Gastroesophageal sphincter (tissue), 4 donors: ENCODE data around the gene DCANP1. TPM values are rescaled to one million over a fixed set of nuclear protein-coding genes. Genes with fewer than 3 reads are reported as not detected.

Source experiments
- ATAC-seq: fragments of 150-250 bp; one replicate; pipeline ENCODE4 v1.9.1; 2016; ENCODE audit warnings: mild to moderate bottlenecking, moderate library complexity
- H3K27ac ChIP-seq, 4 donors: fragments of 200-600 bp; sonication (generic) in 3 of 4; 1 replicate in 3 of 4; 2 replicates in 1 of 4; pipeline ENCODE4 v1.5.1; 2016 to 2019
- H3K27me3 ChIP-seq: fragments of 200-600 bp; sonication (generic); one replicate; pipeline ENCODE4 v1.5.1; 2019
- H3K36me3 ChIP-seq, 2 donors: fragments of 200-600 bp; sonication (generic); one replicate each; pipeline ENCODE4 v1.5.1; 2019; ENCODE audit warnings: control low read depth in 1 of 2
- H3K4me1 ChIP-seq, 3 donors: fragments of 200-600 bp; sonication (generic); 1 replicate in 2 of 3; 2 replicates in 1 of 3; pipeline ENCODE4 v1.5.1; 2016 to 2019; ENCODE audit warnings: control low read depth in 2 of 3
- H3K4me3 ChIP-seq, 2 donors: fragments of 200-600 bp; sonication (generic); one replicate each; pipeline ENCODE4 v1.5.1; 2019; ENCODE audit warnings: mild to moderate bottlenecking in 1 of 2, moderate library complexity in 1 of 2
- H3K9me3 ChIP-seq, 3 donors: fragments of 200-600 bp; sonication (generic); one replicate each; pipeline ENCODE4 v1.5.1; 2017 to 2019; ENCODE audit warnings: control low read depth in 2 of 3
- CTCF ChIP-seq, 4 experiments: fragments of 200-600 bp in 2 of 4; fragments of 450-650 bp in 2 of 4; sonication (generic) in 1 of 4; IDR thresholded peaks; one replicate each; pipeline ENCODE4 v1.5.1; 2017 to 2019; ENCODE audit warnings: antibody characterized with exemption in 4 of 4, mild to moderate bottlenecking in 2 of 4, moderate library complexity in 2 of 4
- EP300 ChIP-seq: sonication (generic); formaldehyde crosslinking; IDR thresholded peaks from one replicate; pipeline ENCODE4 v1.6.1; 2017; ENCODE audit warnings: antibody characterized with exemption, mild to moderate bottlenecking
- POLR2A ChIP-seq, 2 donors: fragments of 450-650 bp; IDR thresholded peaks; one replicate each; pipeline ENCODE4 v1.6.1; 2017; ENCODE audit warnings: antibody characterized with exemption in 2 of 2, mild to moderate bottlenecking in 2 of 2, moderate library complexity in 1 of 2
- POLR2AphosphoS5 ChIP-seq: sonication (generic); formaldehyde crosslinking; IDR thresholded peaks from one replicate; pipeline ENCODE4 v1.6.1; 2017; ENCODE audit warnings: antibody characterized with exemption
- WGBS, 2 donors: methylation state at CpG; one replicate each; pipeline ENCODE4 v1.1.5; 2018; ENCODE audit warnings: low coverage in 1 of 2; 5-methylcytosine and 5-hydroxymethylcytosine counted together
- total RNA-seq, 4 donors: library from RNA; depleted of rRNA; stranded (reverse); fragments of >200 nt; gene quantifications; one replicate each; pipeline ENCODE4 v1.1.0, GENCODE V29; 2016

The DCANP1 gene
- total RNA-seq, 4 donors from 2014 or later, result not detected

GRCh38 chr5:135472141-135472540 is 25.0 kb upstream of the DCANP1 start:
- no peak for ATAC-seq
- Histone ChIP-seq H3K27ac (no peak overlapping the region), H3K4me3 (no peak overlapping the region), H3K4me1 (no peaks in the 10 kb centered on the region), H3K9me3 (no peaks in the 10 kb centered on the region), H3K27me3 (peaks cover 63% of the 10 kb centered on the region), H3K36me3 (no peaks in the 10 kb centered on the region)
- TF ChIP-seq EP300 (no peak), POLR2A (IDR thresholded peaks at IDR 0.05) (no peak), CTCF (IDR thresholded peaks at IDR 0.05) (no peak), POLR2AphosphoS5 (no peak)
- WGBS, 2 donors, result 70% methylated on average over 5 of the region's 5 CpGs; no CpG with 5 or more reads in 1 of the 2 donors

- Histone ChIP-seq H3K9me3 (no peaks in the 10 kb centered on the region), H3K27ac (no peak overlapping the region), H3K4me1 (peaks cover 0 to 2% (median under 1%) of the 10 kb centered on the region in 3 donors), H3K27me3 (peaks cover 65% of the 10 kb centered on the region), H3K36me3 (no peaks in the 10 kb centered on the region), H3K4me3 (no peak overlapping the region)
- WGBS, 2 donors, result 72% methylated on average over 2 to 4 of the region's 4 CpGs
- TF ChIP-seq EP300 (no peak), POLR2AphosphoS5 (no peak), CTCF (IDR thresholded peaks at IDR 0.05) (no peak), POLR2A (IDR thresholded peaks at IDR 0.05) (no peak)
- no peak for ATAC-seq
Observed at GRCh38 chr5:135471726-135472125, 24.6 kb upstream of the DCANP1 start.

- no peaks in the 10 kb centered on the region for H3K9me3 ChIP-seq
- TF ChIP-seq POLR2A (IDR thresholded peaks at IDR 0.05), result no peak
- no peak for TF ChIP-seq POLR2AphosphoS5
- TF ChIP-seq EP300, result no peak
- TF ChIP-seq CTCF (IDR thresholded peaks at IDR 0.05), result no peak
- no peak overlapping the region for H3K27ac ChIP-seq
- peaks cover 76% of the 10 kb centered on the region for H3K27me3 ChIP-seq
- WGBS, 2 donors, result 77 to 82% methylated on average over 5 of the region's 5 CpGs
- H3K4me1 ChIP-seq, result peaks cover 0 to 12% (median 6%) of the 10 kb centered on the region in 3 donors
- H3K36me3 ChIP-seq, result no peaks in the 10 kb centered on the region
- ATAC-seq, result no peak
- no peak overlapping the region for H3K4me3 ChIP-seq
Observed at GRCh38 chr5:135469911-135470310, 22.8 kb upstream of the DCANP1 start.

GRCh38 chr5:135468541-135468940 is 21.4 kb upstream of the DCANP1 start:
- WGBS, 2 donors, result 100% methylated on average over 2 of the region's 2 CpGs; no CpG with 5 or more reads in 1 of the 2 donors
- no peak overlapping the region for H3K27ac ChIP-seq
- no peaks in the 10 kb centered on the region for H3K36me3 ChIP-seq
- no peak overlapping the region for H3K4me3 ChIP-seq
- H3K4me1 ChIP-seq, result peaks cover 0 to 12% (median 6%) of the 10 kb centered on the region in 3 donors
- ATAC-seq, result no peak
- H3K27me3 ChIP-seq, result peaks cover 76% of the 10 kb centered on the region
- H3K9me3 ChIP-seq, result no peaks in the 10 kb centered on the region
- TF ChIP-seq POLR2AphosphoS5 (no peak), CTCF (IDR thresholded peaks at IDR 0.05) (no peak), EP300 (no peak)

- TF ChIP-seq POLR2A (IDR thresholded peaks at IDR 0.05), result no peak
- TF ChIP-seq EP300, result no peak
- no peak for TF ChIP-seq POLR2AphosphoS5
- no peak for TF ChIP-seq CTCF (IDR thresholded peaks at IDR 0.05)
- no peak for ATAC-seq
- WGBS, 2 donors, result 90 to 100% methylated on average over 1 to 2 of the region's 4 CpGs
Observed at GRCh38 chr5:135467871-135468485, 20.8 kb upstream of the DCANP1 start.

More at GRCh38 chr5:135467871-135468485, 20.8 kb upstream of the DCANP1 start:
- Histone ChIP-seq H3K4me3 (no peak overlapping the region), H3K27me3 (peaks cover 75% of the 10 kb centered on the region), H3K9me3 (no peaks in the 10 kb centered on the region), H3K36me3 (no peaks in the 10 kb centered on the region), H3K4me1 (peaks cover 0 to 12% (median 6%) of the 10 kb centered on the region in 3 donors), H3K27ac (no peak overlapping the region)
